C4-2B (cell line): Measurements from ENCODE around the gene CTAGE4.
"Not testable (repeated sequence)": the region's sequence is repeated elsewhere in the genome, so short reads cannot be mapped to it uniquely, and the experiment has no call there.

Experiments used
- H3K27ac ChIP-seq: fragments of 450-650 bp; 2 replicates; pipeline ENCODE4 v1.5.1; 2017
- ZFX ChIP-seq: fragments of 450-650 bp; IDR thresholded peaks from 2 replicates; pipeline ENCODE4 v1.6.1; 2017
- TF ChIP-seq, protein P1 (sequence below): fragments of 450-650 bp; conservative IDR thresholded peaks from 2 replicates; pipeline ENCODE4 v1.5.1; 2017; ENCODE audit warnings: mild to moderate bottlenecking

Gene CTAGE4

DNA sequence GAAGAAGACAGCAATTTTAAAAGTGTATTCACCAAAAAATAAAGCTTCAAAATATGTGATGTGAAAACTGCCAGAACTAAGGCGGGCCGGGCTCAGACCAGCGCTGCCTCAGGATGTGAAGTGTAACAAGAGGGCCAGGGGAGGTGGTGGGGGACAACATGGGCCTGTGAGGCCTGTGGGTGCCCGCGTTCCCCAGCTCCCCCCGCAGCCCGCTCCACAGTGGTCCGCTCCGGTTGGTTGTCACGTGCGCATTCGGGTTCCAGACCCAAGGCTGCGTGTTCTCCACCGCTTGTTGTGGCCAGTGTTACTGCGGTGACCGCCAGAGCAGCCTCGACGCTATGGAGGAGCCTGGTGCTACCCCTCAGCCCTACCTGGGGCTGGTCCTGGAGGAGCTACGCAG, at the start of gene CTAGE4:
TSS of gene CTAGE4 (plus strand) at position 301 of the 400 bp plus-strand sequence. CDS start at position 339, 38 bp downstream.
- H3K27ac ChIP-seq = not testable (repeated sequence)

- no peak overlapping the region for H3K27ac ChIP-seq
- no peak for TF ChIP-seq ZFX
- TF ChIP-seq, protein P1, sequence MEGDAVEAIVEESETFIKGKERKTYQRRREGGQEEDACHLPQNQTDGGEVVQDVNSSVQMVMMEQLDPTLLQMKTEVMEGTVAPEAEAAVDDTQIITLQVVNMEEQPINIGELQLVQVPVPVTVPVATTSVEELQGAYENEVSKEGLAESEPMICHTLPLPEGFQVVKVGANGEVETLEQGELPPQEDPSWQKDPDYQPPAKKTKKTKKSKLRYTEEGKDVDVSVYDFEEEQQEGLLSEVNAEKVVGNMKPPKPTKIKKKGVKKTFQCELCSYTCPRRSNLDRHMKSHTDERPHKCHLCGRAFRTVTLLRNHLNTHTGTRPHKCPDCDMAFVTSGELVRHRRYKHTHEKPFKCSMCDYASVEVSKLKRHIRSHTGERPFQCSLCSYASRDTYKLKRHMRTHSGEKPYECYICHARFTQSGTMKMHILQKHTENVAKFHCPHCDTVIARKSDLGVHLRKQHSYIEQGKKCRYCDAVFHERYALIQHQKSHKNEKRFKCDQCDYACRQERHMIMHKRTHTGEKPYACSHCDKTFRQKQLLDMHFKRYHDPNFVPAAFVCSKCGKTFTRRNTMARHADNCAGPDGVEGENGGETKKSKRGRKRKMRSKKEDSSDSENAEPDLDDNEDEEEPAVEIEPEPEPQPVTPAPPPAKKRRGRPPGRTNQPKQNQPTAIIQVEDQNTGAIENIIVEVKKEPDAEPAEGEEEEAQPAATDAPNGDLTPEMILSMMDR = no peak
Measured at GRCh38 chr7:144134116-144134515, 49.1 kb upstream of the CTAGE4 start.

DNA sequence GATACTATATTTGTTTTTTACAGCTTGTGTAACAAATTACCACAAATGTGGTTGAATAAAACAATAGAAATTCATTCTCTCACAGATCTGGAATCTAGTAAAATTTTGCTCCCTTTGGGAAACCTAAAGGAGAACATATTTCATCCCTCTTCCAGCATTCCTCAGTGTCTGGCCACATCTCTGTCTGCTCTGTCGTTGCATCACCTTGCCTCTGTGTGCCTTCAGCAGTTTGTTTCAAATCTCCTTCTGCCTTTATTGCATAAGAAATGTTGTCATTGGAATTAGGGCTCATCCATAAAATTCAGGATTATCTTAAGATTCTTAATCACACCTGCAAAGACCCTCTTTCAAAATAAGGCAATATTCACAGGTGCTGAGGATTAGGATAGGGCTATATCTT, 45.8 kb upstream of the CTAGE4 start:
- H3K27ac ChIP-seq = no peak overlapping the region
- no peak for TF ChIP-seq ZFX
- TF ChIP-seq, protein P1 = no peak

- no peak for TF ChIP-seq ZFX
- TF ChIP-seq, protein P1 = no peak
- H3K27ac ChIP-seq = no peak overlapping the region
Measured at GRCh38 chr7:144142187-144142586, 41.1 kb upstream of the CTAGE4 start.

GRCh38 chr7:144144426-144144825, 38.8 kb upstream of the CTAGE4 start:
- TF ChIP-seq ZFX = no peak
- TF ChIP-seq, protein P1 = no peak
- H3K27ac ChIP-seq = no peak overlapping the region

DNA sequence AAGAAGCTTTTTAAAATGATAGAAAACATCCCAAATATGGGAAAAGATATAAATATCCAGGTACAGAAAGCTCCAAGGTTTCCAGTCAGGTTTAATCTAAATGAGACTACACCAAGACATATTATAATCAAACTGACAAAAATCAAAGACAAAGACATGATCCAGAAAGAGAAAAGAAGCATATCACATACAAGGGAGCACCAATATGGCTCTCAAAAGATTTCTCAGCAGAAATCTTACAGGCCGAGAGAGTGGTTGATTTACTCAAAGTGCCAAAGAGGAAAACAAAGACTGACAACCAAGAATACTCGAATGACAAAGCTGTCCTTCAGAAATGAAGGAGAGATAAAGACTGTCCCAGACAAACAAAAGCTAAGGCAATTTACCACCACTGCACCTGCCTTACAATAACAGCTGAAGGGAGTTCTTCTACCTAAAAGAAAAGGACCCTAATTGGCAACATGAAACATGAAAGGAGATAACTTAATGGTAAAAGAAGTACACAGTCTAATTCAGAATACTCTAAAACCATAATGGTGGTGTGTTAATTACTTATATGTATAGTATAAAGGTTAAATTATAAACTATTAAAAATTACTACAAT, 34.9 kb upstream of the CTAGE4 start:
- TF ChIP-seq ZFX = no peak
- TF ChIP-seq, protein P1 = no peak
- H3K27ac ChIP-seq = no peak overlapping the region

DNA sequence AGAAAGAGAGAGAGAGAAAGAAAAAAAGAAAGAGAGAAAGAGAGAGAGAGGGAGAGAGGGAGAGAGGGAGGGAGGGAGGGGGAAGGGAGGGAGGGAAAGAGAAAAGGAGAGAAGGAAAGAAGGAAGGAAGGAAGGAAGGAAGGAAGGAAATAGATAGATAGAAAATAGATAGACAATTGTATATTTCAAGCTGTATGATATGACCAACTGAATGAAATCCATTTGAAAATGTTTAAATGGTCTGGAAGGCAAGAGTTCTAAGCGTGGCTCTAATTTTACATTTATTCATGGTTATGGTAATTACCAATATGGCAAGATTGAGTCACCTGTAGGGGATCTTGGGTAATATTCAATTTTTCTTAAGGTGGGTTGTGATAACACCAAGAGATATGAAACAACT, 24.4 kb upstream of the CTAGE4 start:
- TF ChIP-seq, protein P1 = no peak
- no peak for TF ChIP-seq ZFX
- no peak overlapping the region for H3K27ac ChIP-seq

DNA sequence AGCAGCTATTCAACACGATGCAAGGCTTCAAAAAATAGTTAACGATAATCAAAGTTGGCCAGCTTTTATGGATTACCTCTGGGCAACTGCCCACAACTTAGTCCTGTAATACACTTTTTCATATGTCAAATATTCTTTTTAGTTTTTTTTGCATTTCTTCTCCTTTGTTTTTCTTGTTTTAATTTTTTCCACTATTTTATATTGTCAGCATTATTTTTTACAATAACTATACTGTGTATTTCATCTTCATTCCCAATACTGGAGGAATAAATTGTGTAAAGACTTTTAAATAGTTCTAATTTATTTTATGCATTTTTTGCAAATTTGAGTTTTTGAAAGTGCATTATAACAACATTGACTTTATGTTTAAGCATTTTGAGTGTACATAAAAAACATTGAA, 18.5 kb upstream of the CTAGE4 start:
- no peak overlapping the region for H3K27ac ChIP-seq
- TF ChIP-seq, protein P1 = no peak
- no peak for TF ChIP-seq ZFX

- not testable (repeated sequence) for H3K27ac ChIP-seq
Measured at GRCh38 chr7:144171594-144172350, 11.5 kb upstream of the CTAGE4 start.
